GM12891 (cell line): ENCODE data around the gene GNB1L.
A peak's percentile ranks its signal among the peaks of the same experiment; 100 is the strongest.

Experiments
- DNase-seq: peaks from one replicate; pipeline ENCODE4 v3.0.0; 2011; ENCODE audit warnings: low spot score; ENCODE audit not compliant: insufficient read length
- FAIRE-seq: peaks from 2 replicates; lab custom pipeline; 2011; peaks lifted over from hg19 to GRCh38; lab: Jason Lieb, UNC
- PAX5 ChIP-seq: IDR thresholded peaks from 2 replicates; pipeline ENCODE4 v1.6.1; 2011; ENCODE audit warnings: low read length, moderate library complexity, mild to moderate bottlenecking; ENCODE audit not compliant: insufficient read depth, severe bottlenecking
- POLR2A ChIP-seq: IDR thresholded peaks from 2 replicates; pipeline ENCODE4 v1.6.1; 2011; ENCODE audit warnings: low read depth, low read length, control low read depth
- POLR2AphosphoS5 ChIP-seq: IDR thresholded peaks from 2 replicates; pipeline ENCODE4 v1.6.1; 2011; ENCODE audit warnings: low read depth, low read length, control low read depth
- POU2F2 ChIP-seq: IDR thresholded peaks from 2 replicates; pipeline ENCODE4 v1.6.1; 2011; ENCODE audit warnings: low read depth, mild to moderate bottlenecking, control low read depth, low read length, moderate library complexity
- SPI1 ChIP-seq: IDR thresholded peaks from 2 replicates; pipeline ENCODE4 v1.6.1; 2011; ENCODE audit warnings: low read depth, low read length, control low read depth
- TAF1 ChIP-seq: IDR thresholded peaks from 2 replicates; pipeline ENCODE4 v1.6.1; 2011; ENCODE audit warnings: low read depth, low read length, control low read depth

GNB1L gene

GRCh38 chr22:19818324-19819207, 36.1 kb downstream of the GNB1L start:
- no peak for TF ChIP-seq POU2F2
- peak; percentile 17 for DNase-seq
- no peak for FAIRE-seq

- DNase-seq (peak; percentile 10), FAIRE-seq (no peak)
Observed at GRCh38 chr22:19816372-19817119, 38.1 kb downstream of the GNB1L start.

GRCh38 chr22:19815823-19816290, 38.8 kb downstream of the GNB1L start:
- TF ChIP-seq POLR2AphosphoS5 = no peak
- TF ChIP-seq SPI1 = no peak
- TF ChIP-seq PAX5 = no peak
- TF ChIP-seq TAF1 = no peak
- no peak for TF ChIP-seq POLR2A
- TF ChIP-seq POU2F2 = no peak
- FAIRE-seq = no peak
- DNase-seq = no peak

More at GRCh38 chr22:19816372-19817119, 38.1 kb downstream of the GNB1L start:
- TF ChIP-seq PAX5 = no peak
- TF ChIP-seq SPI1 = no peak
- no peak for TF ChIP-seq TAF1
- no peak for TF ChIP-seq POLR2AphosphoS5
- TF ChIP-seq POU2F2 = no peak
- no peak for TF ChIP-seq POLR2A

GRCh38 chr22:19815093-19815822, 39.4 kb downstream of the GNB1L start:
- TF ChIP-seq PAX5 = no peak
- no peak for TF ChIP-seq SPI1
- no peak for TF ChIP-seq POU2F2
- TF ChIP-seq POLR2AphosphoS5 = no peak
- TF ChIP-seq TAF1 = no peak
- TF ChIP-seq POLR2A = no peak
- DNase-seq (no peak), FAIRE-seq (no peak)

GRCh38 chr22:19814428-19814827, 40.2 kb downstream of the GNB1L start:
- no peak for FAIRE-seq
- TF ChIP-seq SPI1 (no peak), POLR2A (no peak), PAX5 (no peak), POU2F2 (no peak)
- no peak for DNase-seq

GRCh38 chr22:19812910-19813309, 41.8 kb downstream of the GNB1L start:
- no peak for TF ChIP-seq POU2F2
- no peak for TF ChIP-seq POLR2A
- TF ChIP-seq POLR2AphosphoS5 = no peak
- no peak for TF ChIP-seq TAF1
- DNase-seq (no peak), FAIRE-seq (no peak)

- TF ChIP-seq PAX5 (no peak), POU2F2 (no peak), TAF1 (no peak), POLR2A (no peak), SPI1 (no peak), POLR2AphosphoS5 (no peak)
- FAIRE-seq (no peak), DNase-seq (no peak)
Observed at GRCh38 chr22:19811811-19812771, 42.6 kb downstream of the GNB1L start.

GRCh38 chr22:19811211-19811621, 43.5 kb downstream of the GNB1L start:
- DNase-seq (no peak), FAIRE-seq (no peak)
- TF ChIP-seq SPI1 (no peak), POU2F2 (no peak), TAF1 (no peak), POLR2AphosphoS5 (no peak)
